WTC11 (cell line): ENCODE measurements around the gene FAM107B. TPM values are rescaled to one million over a fixed set of nuclear protein-coding genes. Genes with fewer than 3 reads are reported as not detected.

Source experiments
- ATAC-seq: fragments of 200-7000 bp; cut with Tn5 transposase; 2 replicates; pipeline ENCODE4 v1.10.0; 2021; ENCODE audit warnings: mild to moderate bottlenecking, moderate library complexity
- CTCF ChIA-PET: fragments of 300-600 bp; sonication (Branson Sonifier 250); formaldehyde crosslinking; loops from one replicate; lab custom pipeline; 2021; ENCODE audit warnings: antibody characterized with exemption; lab: Charles Lee
- POLR2A ChIA-PET: fragments of 350-600 bp; sonication (Branson Sonifier 250); formaldehyde crosslinking; loops from one replicate; lab custom pipeline; 2021; ENCODE audit warnings: antibody characterized with exemption; lab: Charles Lee
- DNase-seq: peaks from one replicate; pipeline ENCODE4 v3.0.0; 2021; ENCODE audit warnings: low spot score
- H3K27ac Mint-ChIP-seq: 2 replicates; pipeline ENCODE4 v1.8.0; 2021; ENCODE audit warnings: mixed read lengths
- H3K27me3 Mint-ChIP-seq: 2 replicates; pipeline ENCODE4 v1.8.0; 2021; ENCODE audit warnings: low read depth, mild to moderate bottlenecking, moderate library complexity, mixed read lengths
- H3K36me3 Mint-ChIP-seq: 2 replicates; pipeline ENCODE4 v1.8.0; 2021; ENCODE audit warnings: mixed read lengths
- H3K4me1 Mint-ChIP-seq: 2 replicates; pipeline ENCODE4 v1.8.0; 2022; ENCODE audit warnings: mixed read lengths
- H3K4me3 Mint-ChIP-seq: 2 replicates; pipeline ENCODE4 v1.8.0; 2021; ENCODE audit warnings: mild to moderate bottlenecking, moderate library complexity, mixed read lengths
- H3K9me3 Mint-ChIP-seq: 2 replicates; pipeline ENCODE4 v1.8.0; 2021; ENCODE audit warnings: mixed read lengths
- ATF3 ChIP-seq: sonication (generic); formaldehyde crosslinking; conservative IDR thresholded peaks from 2 replicates; pipeline ENCODE4 v1.8.1; 2022; ENCODE audit warnings: mild to moderate bottlenecking, missing genetic modification reagents
- CDX4 ChIP-seq: fragments of 250-450 bp; sonication (Bioruptor Pico); IDR thresholded peaks from 2 replicates; pipeline ENCODE4 v1.9.0; 2021; ENCODE audit warnings: moderate library complexity, mild to moderate bottlenecking, inconsistent platforms, borderline replicate concordance
- CREB1 ChIP-seq: sonication (generic); formaldehyde crosslinking; IDR thresholded peaks from 2 replicates; pipeline ENCODE4 v1.8.0; 2023; ENCODE audit warnings: mild to moderate bottlenecking, missing genetic modification reagents
- CREM ChIP-seq: sonication (generic); formaldehyde crosslinking; IDR thresholded peaks from 2 replicates; pipeline ENCODE4 v1.8.1; 2022; ENCODE audit warnings: mild to moderate bottlenecking, missing genetic modification reagents, moderate library complexity
- CTCF ChIP-seq: fragments of 200-600 bp; IDR thresholded peaks from 2 replicates; pipeline ENCODE4 v1.8.0; 2022; ENCODE audit warnings: antibody characterized with exemption
- E2F1 ChIP-seq: sonication (generic); formaldehyde crosslinking; IDR thresholded peaks from 2 replicates; pipeline ENCODE4 v1.8.0; 2022; ENCODE audit warnings: mild to moderate bottlenecking, missing genetic modification reagents
- E2F5 ChIP-seq: sonication (generic); formaldehyde crosslinking; IDR thresholded peaks from 2 replicates; pipeline ENCODE4 v1.8.1; 2022; ENCODE audit warnings: mild to moderate bottlenecking, moderate library complexity, missing genetic modification reagents
- ESRRA ChIP-seq: sonication (generic); formaldehyde crosslinking; IDR thresholded peaks from 2 replicates; pipeline ENCODE4 v1.8.1; 2022; ENCODE audit warnings: mild to moderate bottlenecking, missing genetic modification reagents, borderline replicate concordance
- MLX ChIP-seq: sonication (generic); formaldehyde crosslinking; IDR thresholded peaks from 2 replicates; pipeline ENCODE4 v1.8.1; 2023; ENCODE audit warnings: mild to moderate bottlenecking, missing genetic modification reagents, moderate library complexity
- MXD4 ChIP-seq: fragments of 250-450 bp; sonication (Bioruptor Pico); IDR thresholded peaks from 2 replicates; pipeline ENCODE4 v1.8.0; 2021; ENCODE audit warnings: mild to moderate bottlenecking, moderate library complexity, borderline replicate concordance
- NFE2L1 ChIP-seq: sonication (generic); formaldehyde crosslinking; IDR thresholded peaks from 2 replicates; pipeline ENCODE4 v1.8.1; 2023; ENCODE audit warnings: missing genetic modification reagents
- NR2C2 ChIP-seq: sonication (generic); formaldehyde crosslinking; IDR thresholded peaks from 2 replicates; pipeline ENCODE4 v1.8.0; 2022; ENCODE audit warnings: mild to moderate bottlenecking, missing genetic modification reagents
- NR3C1 ChIP-seq: sonication (generic); formaldehyde crosslinking; conservative IDR thresholded peaks from 2 replicates; pipeline ENCODE4 v1.8.1; 2023; ENCODE audit warnings: low read depth, mild to moderate bottlenecking, missing genetic modification reagents
- RORB ChIP-seq: fragments of 250-450 bp; sonication (Bioruptor Pico); IDR thresholded peaks from 2 replicates; pipeline ENCODE4 v1.9.0; 2021; ENCODE audit warnings: mild to moderate bottlenecking
- SOX15 ChIP-seq: fragments of 250-450 bp; sonication (Bioruptor Pico); IDR thresholded peaks from 2 replicates; pipeline ENCODE4 v1.9.0; 2021; ENCODE audit warnings: mild to moderate bottlenecking
- USF2 ChIP-seq: sonication (generic); formaldehyde crosslinking; IDR thresholded peaks from 2 replicates; pipeline ENCODE4 v1.8.1; 2023; ENCODE audit warnings: mild to moderate bottlenecking, missing genetic modification reagents, moderate library complexity
- ZBTB21 ChIP-seq: sonication (generic); formaldehyde crosslinking; IDR thresholded peaks from 2 replicates; pipeline ENCODE4 v1.8.1; 2023; ENCODE audit warnings: mild to moderate bottlenecking, missing genetic modification reagents, borderline replicate concordance
- ZNF121 ChIP-seq: sonication (generic); formaldehyde crosslinking; IDR thresholded peaks from 2 replicates; pipeline ENCODE4 v1.8.0; 2023; ENCODE audit warnings: missing genetic modification reagents
- ZNF317 ChIP-seq: sonication (generic); formaldehyde crosslinking; IDR thresholded peaks from 2 replicates; pipeline ENCODE4 v1.8.1; 2023; ENCODE audit warnings: low read depth, mild to moderate bottlenecking, moderate library complexity, missing genetic modification reagents, borderline replicate concordance
- ZNF396 ChIP-seq: fragments of 250-450 bp; sonication (Bioruptor Pico); IDR thresholded peaks from 2 replicates; pipeline ENCODE4 v1.8.0; 2021; ENCODE audit warnings: mild to moderate bottlenecking, moderate library complexity, borderline replicate concordance
- total RNA-seq: library from RNA; stranded (reverse); gene quantifications from 3 replicates; pipeline ENCODE4 v1.2.3, GENCODE V29; 2021

FAM107B gene
- total RNA-seq, 1 experiment from 2014 or later: 22.4 TPM

GRCh38 chr10:14566498-14566897, 208.2 kb downstream of the FAM107B start (continued):
- TF ChIP-seq E2F1 (CRISPR knock-in tag) (no peak), USF2 (CRISPR knock-in tag) (no peak), SOX15 (CRISPR knock-in tag) (no peak)

GRCh38 chr10:14565199-14565598, 209.5 kb downstream of the FAM107B start:
- H3K27ac Mint-ChIP-seq: no peak overlapping the region
- H3K9me3 Mint-ChIP-seq: peaks cover 15% of the 10 kb centered on the region
- DNase-seq (no peak), ATAC-seq (no peak)
- POLR2A ChIA-PET: no interaction called here
- CTCF ChIA-PET: no interaction called here
- TF ChIP-seq RORB (CRISPR knock-in tag) (no peak), NR3C1 (CRISPR knock-in tag) (no peak), ZNF121 (CRISPR knock-in tag) (no peak), E2F5 (CRISPR knock-in tag) (no peak), NR2C2 (CRISPR knock-in tag) (no peak), ZBTB21 (no peak), ZNF317 (CRISPR knock-in tag) (no peak), CDX4 (CRISPR knock-in tag) (no peak), ATF3 (CRISPR knock-in tag) (no peak), NFE2L1 (no peak), ESRRA (CRISPR knock-in tag) (no peak), CREB1 (no peak), ZNF396 (no peak), MXD4 (CRISPR knock-in tag) (no peak), CTCF (no peak), CREM (CRISPR knock-in tag) (no peak), MLX (CRISPR knock-in tag) (no peak)
- peaks cover 24% of the 10 kb centered on the region for H3K36me3 Mint-ChIP-seq
- no peak overlapping the region for H3K4me3 Mint-ChIP-seq
- 0 out of 2 replicates have a peak, but pooled peaks cover 2% of the 10 kb centered on the region for H3K27me3 Mint-ChIP-seq
- peaks cover 26% of the 10 kb centered on the region for H3K4me1 Mint-ChIP-seq
